HG03097 (cell line): ENCODE results near the gene PGBD5.
"Not testable (repeated sequence)": the region's sequence is repeated elsewhere in the genome, so short reads cannot be mapped to it uniquely, and the experiment has no call there.

ENCODE experiments used
- ATAC-seq: cut with Tn5 transposase; IDR thresholded peaks from one replicate; pipeline ENCODE4 v1.9.1; 2021; ENCODE audit not compliant: unreplicated experiment, low FRiP score

Gene PGBD5

GRCh38 chr1:230426246-230427093 lies at the start of gene PGBD5:
Gene PGBD5 (minus strand): TSS chr1:230426332. CDS start chr1:230425928, 404 bp downstream.
- ATAC-seq = no peak

- ATAC-seq = not testable (repeated sequence)
These were observed 48.8 kb upstream of the PGBD5 start for GRCh38 chr1:230474924-230475323.

GRCh38 chr1:230470750-230471149 lies 44.6 kb upstream of the PGBD5 start:
- not testable (repeated sequence) for ATAC-seq

- no peak for ATAC-seq
These were observed 43.1 kb upstream of the PGBD5 start for GRCh38 chr1:230469271-230469670.

GRCh38 chr1:230465691-230466090 lies 39.6 kb upstream of the PGBD5 start:
- no peak for ATAC-seq

GRCh38 chr1:230464671-230465070 lies 38.5 kb upstream of the PGBD5 start:
- ATAC-seq = no peak

- no peak for ATAC-seq
These were observed 37.6 kb upstream of the PGBD5 start for GRCh38 chr1:230463760-230464159.

GRCh38 chr1:230463326-230463725 lies 37.2 kb upstream of the PGBD5 start:
- ATAC-seq = no peak

GRCh38 chr1:230459465-230459864 lies 33.3 kb upstream of the PGBD5 start:
- no peak for ATAC-seq

GRCh38 chr1:230458509-230458908 lies 32.4 kb upstream of the PGBD5 start:
- ATAC-seq = no peak

GRCh38 chr1:230456478-230456877 lies 30.3 kb upstream of the PGBD5 start:
- ATAC-seq = no peak

- no peak for ATAC-seq
These were observed 29.2 kb upstream of the PGBD5 start for GRCh38 chr1:230455291-230455690.

GRCh38 chr1:230453377-230453776 lies 27.2 kb upstream of the PGBD5 start:
- no peak for ATAC-seq

- no peak for ATAC-seq
These were observed 15.3 kb upstream of the PGBD5 start for GRCh38 chr1:230441183-230442029.

- no peak for ATAC-seq
These were observed 9.0 kb upstream of the PGBD5 start for GRCh38 chr1:230435108-230435507.

- ATAC-seq = no peak
These were observed 5.4 kb upstream of the PGBD5 start for GRCh38 chr1:230431527-230431926.

- no peak for ATAC-seq
These were observed 4.4 kb upstream of the PGBD5 start for GRCh38 chr1:230430499-230430898.

GRCh38 chr1:230429067-230429735 lies 3.1 kb upstream of the PGBD5 start:
- ATAC-seq = no peak

GRCh38 chr1:230427981-230428380 lies 1.8 kb upstream of the PGBD5 start:
- no peak for ATAC-seq

GRCh38 chr1:230427094-230427876 lies 1.2 kb upstream of the PGBD5 start:
- no peak for ATAC-seq
